Vagina (tissue), 2 donors: Measurements from ENCODE around the gene YPEL1. TPM values are rescaled to one million over a fixed set of nuclear protein-coding genes. Genes with fewer than 3 reads are reported as not detected.

Experiments
- DNase-seq, 2 donors: peaks; one replicate each; pipeline ENCODE4 v3.0.0-alpha.2; 2017; ENCODE audit errors: extremely low spot score in 2 of 2
- H3K27ac ChIP-seq: fragments of 200-600 bp; sonication (generic); one replicate; pipeline ENCODE4 v1.5.1; 2019
- H3K27me3 ChIP-seq: fragments of 200-600 bp; sonication (generic); one replicate; pipeline ENCODE4 v1.5.1; 2019
- H3K36me3 ChIP-seq, 2 donors: fragments of 200-600 bp; sonication (generic); one replicate each; pipeline ENCODE4 v1.5.1; 2017 to 2019
- H3K4me1 ChIP-seq: fragments of 200-600 bp; sonication (generic); one replicate; pipeline ENCODE4 v1.5.1; 2019
- H3K4me3 ChIP-seq, 2 donors: fragments of 200-600 bp; sonication (generic); 1 replicate in 1 of 2; 2 replicates in 1 of 2; pipeline ENCODE4 v1.5.1; 2016 to 2019
- H3K9me3 ChIP-seq: fragments of 200-600 bp; sonication (generic); one replicate; pipeline ENCODE4 v1.5.1; 2019
- POLR2A ChIP-seq, 2 donors: fragments of 450-650 bp; IDR thresholded peaks; one replicate each; pipeline ENCODE4 v1.6.1; 2017; ENCODE audit warnings: antibody characterized with exemption in 2 of 2, mild to moderate bottlenecking in 2 of 2, moderate library complexity in 2 of 2
- POLR2AphosphoS5 ChIP-seq, 2 donors: sonication (generic); formaldehyde crosslinking; IDR thresholded peaks; one replicate each; pipeline ENCODE4 v1.9.0; 2017; ENCODE audit warnings: antibody characterized with exemption in 2 of 2, mild to moderate bottlenecking in 2 of 2, low read depth in 1 of 2; ENCODE audit not compliant: insufficient read depth in 1 of 2
- intact Hi-C: fragments of 100-400 bp; cut with DNase I; formaldehyde crosslinking; loops from one replicate; pipeline ENCODE4 v1.15.1; 2023
- microRNA counts, 2 donors: library from miRNA; unstranded; fragments of <30 nt; microRNA quantifications; one replicate each; lab custom pipeline; 2016 to 2017
- microRNA-seq: library from miRNA; unstranded; fragments of <30 nt; microRNA quantifications from one replicate; pipeline ENCODE4, GENCODE V29; 2017; ENCODE audit warnings: borderline number of aligned reads, borderline replicate concordance
- small RNA-seq: library from RNA; depleted of rRNA; stranded (forward); fragments of <200 nt; gene quantifications from one replicate; pipeline ENCODE3, GENCODE V24; 2016
- total RNA-seq: library from RNA; depleted of rRNA; stranded (reverse); fragments of >200 nt; gene quantifications from one replicate; pipeline ENCODE4 v1.2.3, GENCODE V29; 2016
- TF ChIP-seq, protein P1 (sequence below), 3 experiments: fragments of 450-650 bp in 2 of 3; fragments of 200-600 bp in 1 of 3; sonication (generic) in 1 of 3; IDR thresholded peaks; one replicate each; pipeline ENCODE4 v1.5.1; 2017 to 2019; ENCODE audit warnings: antibody characterized with exemption in 3 of 3, mild to moderate bottlenecking in 2 of 3, moderate library complexity in 2 of 3

Gene YPEL1
- total RNA-seq, 1 donor from 2014 or later, result 4.9 TPM

- intact Hi-C loops, result no loop called here
- no peak overlapping the region for H3K27ac ChIP-seq
- DNase-seq, result no peak
- TF ChIP-seq, protein P1, sequence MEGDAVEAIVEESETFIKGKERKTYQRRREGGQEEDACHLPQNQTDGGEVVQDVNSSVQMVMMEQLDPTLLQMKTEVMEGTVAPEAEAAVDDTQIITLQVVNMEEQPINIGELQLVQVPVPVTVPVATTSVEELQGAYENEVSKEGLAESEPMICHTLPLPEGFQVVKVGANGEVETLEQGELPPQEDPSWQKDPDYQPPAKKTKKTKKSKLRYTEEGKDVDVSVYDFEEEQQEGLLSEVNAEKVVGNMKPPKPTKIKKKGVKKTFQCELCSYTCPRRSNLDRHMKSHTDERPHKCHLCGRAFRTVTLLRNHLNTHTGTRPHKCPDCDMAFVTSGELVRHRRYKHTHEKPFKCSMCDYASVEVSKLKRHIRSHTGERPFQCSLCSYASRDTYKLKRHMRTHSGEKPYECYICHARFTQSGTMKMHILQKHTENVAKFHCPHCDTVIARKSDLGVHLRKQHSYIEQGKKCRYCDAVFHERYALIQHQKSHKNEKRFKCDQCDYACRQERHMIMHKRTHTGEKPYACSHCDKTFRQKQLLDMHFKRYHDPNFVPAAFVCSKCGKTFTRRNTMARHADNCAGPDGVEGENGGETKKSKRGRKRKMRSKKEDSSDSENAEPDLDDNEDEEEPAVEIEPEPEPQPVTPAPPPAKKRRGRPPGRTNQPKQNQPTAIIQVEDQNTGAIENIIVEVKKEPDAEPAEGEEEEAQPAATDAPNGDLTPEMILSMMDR (IDR thresholded peaks at IDR 0.05), result no peak
- peak; percentile 70 to 88 for TF ChIP-seq POLR2AphosphoS5 (IDR thresholded peaks at IDR 0.05; ENCODE audit: insufficient read depth in 1 of 2, low read depth in 1 of 2)
- H3K27me3 ChIP-seq, result no peaks in the 10 kb centered on the region
- H3K9me3 ChIP-seq, result no peaks in the 10 kb centered on the region
- peaks cover 25% of the 10 kb centered on the region for H3K4me1 ChIP-seq
- no peaks in the 10 kb centered on the region for H3K36me3 ChIP-seq
- peak overlapping the region; percentile 55 to 93 for H3K4me3 ChIP-seq
These were observed 83.5 kb downstream of the YPEL1 start for GRCh38 chr22:21652010-21652546.

GRCh38 chr22:21651521-21652009, 84.0 kb downstream of the YPEL1 start:
- Histone ChIP-seq H3K27ac (no peak overlapping the region), H3K4me3 (peak overlapping the region; percentile 55 to 93), H3K4me1 (peaks cover 22% of the 10 kb centered on the region), H3K36me3 (no peaks in the 10 kb centered on the region), H3K9me3 (no peaks in the 10 kb centered on the region), H3K27me3 (no peaks in the 10 kb centered on the region)
- no peak for TF ChIP-seq POLR2AphosphoS5 (IDR thresholded peaks at IDR 0.05; ENCODE audit: insufficient read depth in 1 of 2, low read depth in 1 of 2)
- no peak for TF ChIP-seq POLR2A (IDR thresholded peaks at IDR 0.05)
- TF ChIP-seq, protein P1 (IDR thresholded peaks at IDR 0.05), result no peak
- intact Hi-C loops, result no loop called here
- no peak for DNase-seq

- peak overlapping the region; percentile 55 to 93 for H3K4me3 ChIP-seq
- no peaks in the 10 kb centered on the region for H3K9me3 ChIP-seq
- no peaks in the 10 kb centered on the region for H3K27me3 ChIP-seq
- intact Hi-C loops, result no loop called here
- H3K36me3 ChIP-seq, result no peaks in the 10 kb centered on the region
- H3K4me1 ChIP-seq, result peaks cover 24% of the 10 kb centered on the region
- DNase-seq, result no peak
- H3K27ac ChIP-seq, result no peak overlapping the region
- TF ChIP-seq POLR2AphosphoS5 (IDR thresholded peaks at IDR 0.05; ENCODE audit: insufficient read depth in 1 of 2, low read depth in 1 of 2) (no peak), POLR2A (IDR thresholded peaks at IDR 0.05) (no peak)
- TF ChIP-seq, protein P1 (IDR thresholded peaks at IDR 0.05), result no peak
These were observed 84.6 kb downstream of the YPEL1 start for GRCh38 chr22:21650823-21651520.

DNA sequence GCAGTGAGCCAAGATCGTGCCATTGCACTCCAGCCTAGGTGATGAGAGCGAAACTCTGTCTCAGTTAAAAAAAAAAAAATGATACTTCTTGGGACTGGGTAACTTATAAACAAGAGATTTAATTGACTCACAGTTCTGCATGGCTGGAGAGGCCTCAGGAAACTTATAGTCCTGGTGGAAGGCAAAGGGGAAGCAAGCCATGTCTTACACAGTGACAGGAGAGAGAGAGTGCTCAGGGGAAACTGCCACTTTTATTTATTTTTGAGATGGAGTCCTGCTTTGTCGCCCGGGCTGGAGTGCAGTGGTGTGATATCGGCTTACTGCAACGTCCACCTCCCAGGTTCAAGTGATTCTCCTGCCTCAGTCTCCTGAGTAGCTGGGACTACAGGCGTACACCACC, 85.3 kb downstream of the YPEL1 start:
- H3K27ac ChIP-seq, result no peak overlapping the region
- intact Hi-C loops, result no loop called here
- TF ChIP-seq POLR2AphosphoS5 (IDR thresholded peaks at IDR 0.05; ENCODE audit: insufficient read depth in 1 of 2, low read depth in 1 of 2) (no peak), POLR2A (IDR thresholded peaks at IDR 0.05) (no peak)
- TF ChIP-seq, protein P1 (IDR thresholded peaks at IDR 0.05), result no peak
- H3K4me3 ChIP-seq, result no peak overlapping the region
- H3K27me3 ChIP-seq, result no peaks in the 10 kb centered on the region
- H3K9me3 ChIP-seq, result no peaks in the 10 kb centered on the region
- no peak for DNase-seq
- H3K36me3 ChIP-seq, result no peaks in the 10 kb centered on the region
- peaks cover 24% of the 10 kb centered on the region for H3K4me1 ChIP-seq

MicroRNA genes within 50 kb of the gene (microRNA counts, 767-probe panel; counts per million panel counts)
- microRNA hsa-miR-130b-3p (lab: Ali Mortazavi, UCI), result 238 to 261 counts per million in 2 donors
- microRNA hsa-miR-301b (lab: Ali Mortazavi, UCI), result 238 to 261 counts per million in 2 donors

Small RNA genes lying within 50 kb of the gene (microRNA-seq; reads per million reads assigned to microRNA genes)
- gene MIR130B (325 reads per million, percentile 65 among the genes with 10 or more reads in this experiment), gene MIR301B (not detected)

Small RNA genes lying within 50 kb of the gene (small RNA-seq; reads per million reads assigned to genes)
- gene MIR301B (not detected), gene RN7SL280P (not detected)

Other genes with a start within 250 kb of the YPEL1 start
- not detected for gene RIMBP3C, start 184.3 kb downstream of the YPEL1 start, total RNA-seq
- 32.7 TPM for gene UBE2L3, start 168.1 kb downstream of the YPEL1 start, total RNA-seq
- 22.6 TPM for gene YDJC, start 105.8 kb downstream of the YPEL1 start, total RNA-seq
- not detected for gene CCDC116, start 103.0 kb downstream of the YPEL1 start, total RNA-seq
- gene SDF2L1, start 93.5 kb downstream of the YPEL1 start, total RNA-seq, result 33.9 TPM
- gene PPIL2, start 69.8 kb downstream of the YPEL1 start, total RNA-seq, result 44.7 TPM
- gene MAPK1, start 131.9 kb upstream of the YPEL1 start, total RNA-seq, result 44.9 TPM
- gene PPM1F, start 217.1 kb upstream of the YPEL1 start, total RNA-seq, result 35.6 TPM
- 42.7 TPM for gene TOP3B, start 247.0 kb upstream of the YPEL1 start, total RNA-seq